IPS-NIHi11 (cell line): Measurements from ENCODE around the gene ZNF319.
"Not testable (repeated sequence)": the region's sequence is repeated elsewhere in the genome, so short reads cannot be mapped to it uniquely, and the experiment has no call there.

Experiments
- DNase-seq: peaks from one replicate; pipeline ENCODE4 v3.0.0; 2012; ENCODE audit warnings: mixed read lengths, low spot score

The ZNF319 gene

DNA sequence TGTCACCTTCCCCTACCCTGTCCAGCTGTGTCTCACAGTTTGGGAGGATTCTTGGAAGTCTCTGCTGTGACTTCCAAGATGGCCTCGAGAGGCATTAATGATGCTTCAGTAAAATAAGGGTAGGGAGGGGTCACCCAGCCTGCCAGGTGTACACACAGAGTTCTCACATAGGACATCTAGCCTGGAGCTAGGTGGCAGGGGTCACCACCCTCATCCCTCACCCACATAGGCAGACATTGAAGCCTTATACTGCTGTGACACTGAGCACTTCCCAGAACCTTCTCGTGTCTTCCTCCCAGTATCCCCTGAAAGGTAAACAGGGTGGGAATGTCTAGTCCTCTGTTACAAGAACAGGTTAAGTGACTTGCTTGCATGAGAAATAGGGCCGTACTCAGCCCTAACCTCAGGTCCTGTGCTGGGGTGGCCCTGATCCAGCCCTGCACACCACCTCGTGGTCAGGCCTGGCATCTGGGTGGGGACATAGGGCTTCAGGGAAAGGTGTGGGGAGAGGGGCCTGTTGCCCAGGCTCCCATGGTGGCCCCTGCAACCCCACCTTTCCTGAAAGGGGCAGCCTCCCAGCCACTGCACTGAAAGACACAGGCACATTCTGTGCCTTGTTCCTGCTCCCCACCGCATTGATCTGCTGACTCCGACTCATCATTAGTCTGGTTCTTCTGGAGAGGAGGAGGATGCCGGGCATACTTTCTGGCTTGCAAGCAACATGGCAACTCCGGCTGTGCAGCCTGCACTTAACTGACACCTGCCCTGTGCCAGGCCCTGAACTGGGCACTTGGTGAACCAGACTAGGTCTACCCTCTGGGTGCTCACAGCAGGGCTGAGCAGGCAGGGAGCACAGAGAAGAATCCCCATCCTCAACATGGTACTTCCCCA is 21.4 kb upstream of the ZNF319 start:
- no peak for DNase-seq

DNA sequence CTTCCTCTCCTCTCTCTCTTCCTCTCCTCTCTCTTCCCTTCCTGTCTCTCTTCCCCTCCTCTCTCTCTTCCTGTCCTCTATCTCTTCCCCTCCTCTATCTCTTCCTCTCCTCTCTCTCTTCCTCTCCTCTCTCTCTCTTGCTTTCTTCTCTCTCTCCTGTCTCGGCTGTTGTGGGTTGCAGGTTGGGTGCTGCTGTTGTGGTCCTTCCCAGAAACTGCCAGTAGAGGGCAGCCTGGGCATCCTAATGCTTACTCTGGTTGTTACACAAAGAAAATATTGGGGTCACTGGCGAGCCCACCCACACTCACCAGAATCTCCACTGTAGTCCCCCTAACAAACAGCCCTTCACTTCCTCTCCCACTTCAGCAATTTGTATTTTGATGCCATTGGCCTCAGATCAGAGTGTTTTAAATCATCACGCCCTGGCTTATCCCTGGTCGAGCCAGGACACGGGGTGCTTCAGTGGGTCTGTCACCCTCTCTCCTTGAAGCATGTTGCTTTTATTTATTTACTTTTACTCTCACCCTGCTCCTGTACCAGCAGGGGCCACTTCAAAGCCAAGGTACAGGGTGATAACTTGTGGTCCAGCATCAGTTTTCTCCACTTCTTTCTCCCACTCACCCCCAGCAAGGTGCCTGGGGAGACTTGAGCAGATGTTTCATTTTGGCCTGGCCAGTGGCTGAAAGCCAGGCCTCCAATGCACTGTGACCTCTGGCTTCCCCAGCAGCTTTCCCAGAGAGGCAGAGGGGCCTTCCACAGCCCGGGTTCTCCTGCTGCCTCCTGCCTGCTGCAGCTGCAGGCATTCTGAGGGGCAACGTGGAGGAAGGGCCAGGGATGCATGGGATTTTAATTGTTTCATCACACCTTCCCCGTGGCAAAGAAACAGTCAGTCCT is 20.4 kb upstream of the ZNF319 start:
- DNase-seq, result peak; percentile 53

DNA sequence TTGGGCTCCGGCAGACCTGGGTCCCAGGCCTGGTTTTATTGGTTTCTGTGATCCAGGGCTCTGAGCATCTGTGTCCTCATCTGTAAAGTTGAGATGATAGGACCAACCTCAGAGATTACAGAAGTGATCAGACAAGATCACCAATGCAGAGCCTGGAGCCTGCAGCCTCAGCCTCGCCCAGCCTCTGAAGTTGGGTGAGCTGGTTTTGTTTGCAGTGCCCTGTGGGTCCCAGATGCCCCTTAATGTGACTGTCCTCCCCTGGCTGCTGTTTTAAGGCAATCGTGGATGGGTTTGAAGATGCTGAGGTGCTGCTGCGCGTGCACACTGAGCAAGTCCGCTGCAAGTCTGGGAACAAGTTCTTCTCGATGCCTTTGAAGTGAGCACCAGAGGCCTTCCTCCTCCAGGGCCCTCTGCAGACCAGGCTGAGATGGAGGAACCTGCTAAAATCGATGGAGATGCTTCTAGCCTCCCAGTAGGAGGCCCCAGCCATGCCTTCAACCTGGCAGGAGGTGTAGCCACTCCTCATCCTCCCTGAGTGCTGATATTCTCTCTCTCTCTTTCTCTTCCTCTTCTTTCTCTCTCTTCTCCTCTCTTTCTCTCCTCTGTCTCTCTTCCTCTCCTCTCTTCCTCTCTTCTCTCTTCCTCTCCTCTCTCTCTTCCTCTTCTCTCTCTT is 19.5 kb upstream of the ZNF319 start:
- DNase-seq, result no peak

DNA sequence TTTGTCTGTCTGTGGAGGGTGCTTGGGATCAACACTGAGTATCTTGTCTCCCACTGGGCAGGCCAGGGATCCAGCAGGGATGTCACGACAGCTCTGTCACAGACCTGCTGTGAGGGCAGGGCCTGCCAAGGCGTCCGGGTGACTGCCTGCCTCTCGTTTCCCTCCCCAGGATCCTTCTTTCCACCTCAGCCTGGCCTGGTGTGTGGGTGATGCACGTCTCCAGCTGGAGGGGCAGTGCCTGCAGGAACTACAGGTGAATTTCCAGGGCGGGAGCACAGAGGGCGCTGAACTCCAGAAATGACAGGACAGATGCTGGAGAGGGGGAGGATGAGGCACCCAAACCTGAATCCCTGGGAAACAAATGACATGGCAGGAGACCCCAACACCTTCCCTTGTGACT is 18.3 kb upstream of the ZNF319 start:
- no peak for DNase-seq

DNA sequence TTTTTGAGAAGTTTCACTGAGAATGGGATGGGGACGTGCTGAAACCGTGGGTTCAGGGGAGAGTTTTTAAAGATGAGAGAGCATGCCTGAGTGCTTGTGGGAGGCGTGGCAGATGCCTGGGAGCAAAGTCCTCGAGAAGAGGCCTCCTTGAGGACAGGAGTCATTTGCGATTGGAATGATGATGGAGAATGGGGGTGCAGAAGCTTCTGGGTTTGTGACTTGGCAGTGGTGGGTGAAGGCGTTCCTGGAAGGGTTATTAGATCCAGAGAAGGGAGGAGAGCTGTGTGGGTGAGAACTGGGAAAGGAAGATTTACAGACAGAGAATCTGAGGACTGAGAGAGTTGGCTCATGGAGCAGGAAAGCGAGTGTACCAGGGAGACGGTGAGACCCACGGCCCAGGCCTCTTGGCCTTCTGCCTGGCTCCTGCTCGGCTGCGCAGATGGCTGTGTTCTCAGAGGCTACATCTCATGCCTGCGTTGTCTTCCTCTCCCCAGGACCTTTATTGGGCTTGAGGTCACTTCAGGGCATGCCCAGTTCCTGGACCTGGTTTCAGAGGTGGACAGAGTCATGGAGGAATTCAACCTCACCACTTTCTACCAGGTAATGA is 16.5 kb upstream of the ZNF319 start:
- DNase-seq, result no peak

DNA sequence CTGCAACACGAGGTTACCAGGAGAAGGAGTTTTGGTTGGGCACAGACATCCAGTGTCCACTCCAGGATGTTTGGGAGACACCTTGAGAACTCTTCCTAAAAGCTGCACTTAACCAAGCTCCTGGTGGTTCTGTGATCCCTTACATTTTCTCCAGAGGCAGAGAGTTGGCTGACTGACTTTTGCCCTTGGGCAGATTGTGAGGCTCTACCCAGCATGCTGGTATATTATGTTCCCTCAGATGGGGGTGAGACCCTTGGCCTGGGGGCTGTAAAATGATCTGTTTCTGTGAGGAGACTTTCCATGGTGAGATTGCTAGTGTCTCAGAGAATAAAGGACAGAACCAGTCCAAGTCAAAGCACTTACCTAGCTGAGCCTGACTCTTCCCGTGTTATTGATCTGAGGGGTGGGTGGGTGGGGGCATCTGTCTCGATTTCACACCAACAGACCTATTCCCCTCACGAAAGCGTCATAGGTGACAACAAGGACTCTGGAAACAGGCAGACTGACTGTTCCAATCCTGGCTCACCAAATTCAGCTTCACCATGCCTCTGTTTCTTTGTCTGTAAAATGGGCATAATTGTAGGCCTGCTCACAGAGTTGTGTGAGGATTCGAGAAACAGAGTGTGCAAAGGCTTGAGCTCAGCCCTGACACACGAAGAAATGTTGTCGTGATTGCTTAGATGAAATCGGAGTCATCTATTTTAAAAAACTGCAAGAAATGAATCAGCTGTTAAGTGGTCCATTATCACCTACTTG is 12.9 kb upstream of the ZNF319 start:
- no peak for DNase-seq

DNA sequence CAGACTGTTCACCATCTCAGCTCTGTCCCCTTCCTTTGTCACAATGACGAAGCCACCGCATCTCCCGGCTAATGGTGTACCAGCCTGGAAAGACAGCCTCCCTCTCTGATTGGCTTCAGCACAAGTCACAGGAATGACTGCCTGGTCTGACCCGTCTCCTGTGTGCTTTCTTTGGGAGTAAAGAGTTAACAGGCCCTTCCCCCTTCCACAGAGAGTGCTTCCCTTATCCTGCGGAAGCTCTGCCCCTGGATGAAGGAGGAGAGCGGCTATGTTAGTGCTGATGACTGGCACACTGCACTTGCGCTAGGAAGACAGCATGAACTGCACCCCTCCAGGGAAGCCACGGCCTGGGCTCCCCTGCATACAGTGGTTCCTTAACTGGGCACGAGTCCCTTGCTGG is 12.0 kb upstream of the ZNF319 start:
- no peak for DNase-seq

DNA sequence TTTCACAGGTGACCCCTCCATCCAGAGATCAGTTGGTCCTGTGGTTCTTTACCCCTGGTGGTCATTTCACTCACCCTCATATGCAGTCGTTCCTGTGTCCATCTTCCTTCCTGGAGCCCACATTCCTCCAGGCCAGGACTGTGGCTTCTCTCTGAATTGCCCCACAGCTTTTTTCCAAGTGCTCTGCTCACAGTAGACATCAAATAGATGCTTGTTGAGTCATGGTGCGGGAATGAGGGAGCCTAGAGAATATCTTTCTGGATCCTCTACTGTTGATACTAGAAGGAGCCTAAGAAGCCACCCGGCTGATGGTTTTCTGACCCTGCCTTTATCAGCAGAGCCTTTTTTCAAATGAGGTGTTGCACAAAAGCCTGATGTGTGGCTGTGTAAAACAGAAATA is 11.2 kb upstream of the ZNF319 start:
- DNase-seq, result no peak

DNA sequence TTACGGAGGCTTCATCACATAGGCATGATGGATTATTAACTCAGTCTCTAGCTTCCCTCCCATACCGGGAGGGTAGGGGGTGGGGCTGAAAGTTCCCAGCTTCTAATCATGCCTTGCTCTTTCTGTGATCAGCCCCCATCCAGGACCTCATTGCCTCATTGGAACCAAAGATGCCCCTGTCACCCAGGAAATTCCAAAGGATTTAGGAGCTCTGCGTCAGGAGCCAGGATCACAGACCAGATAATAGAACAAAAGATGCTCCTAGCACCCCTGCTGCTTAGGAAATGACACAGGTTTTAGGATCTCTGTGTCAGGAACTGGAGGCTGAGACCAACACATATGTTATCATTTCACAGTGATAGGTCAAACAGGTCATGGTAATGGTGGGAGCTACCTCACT is 10.4 kb upstream of the ZNF319 start:
- DNase-seq, result no peak

DNA sequence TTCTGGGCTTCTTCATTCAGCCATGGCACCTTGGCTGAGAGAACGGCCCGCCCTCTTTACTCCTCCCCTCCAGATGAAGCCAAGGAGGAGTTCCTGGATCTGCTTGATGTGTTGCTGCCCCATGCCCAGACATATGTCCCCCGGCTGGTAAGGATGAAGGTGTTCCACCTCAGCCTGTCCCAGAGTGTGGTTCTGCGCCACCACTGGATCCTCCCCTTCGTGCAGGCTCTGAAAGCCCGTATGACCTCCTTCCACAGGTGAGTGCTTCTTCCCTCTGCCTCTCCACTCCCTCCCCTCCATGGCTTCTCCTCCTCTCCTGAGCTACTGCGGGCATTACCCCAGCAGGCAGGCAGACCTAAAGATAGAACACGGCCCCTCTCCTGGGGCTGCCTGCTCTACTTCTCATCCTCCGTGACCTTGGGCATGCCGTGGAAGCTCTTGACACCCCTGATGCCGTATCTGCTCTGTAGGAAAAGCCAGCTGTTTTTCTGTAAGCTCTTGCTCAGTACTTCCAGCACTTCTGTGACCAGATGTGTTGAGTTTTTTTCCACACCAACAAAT is 9.5 kb upstream of the ZNF319 start:
- no peak for DNase-seq

DNA sequence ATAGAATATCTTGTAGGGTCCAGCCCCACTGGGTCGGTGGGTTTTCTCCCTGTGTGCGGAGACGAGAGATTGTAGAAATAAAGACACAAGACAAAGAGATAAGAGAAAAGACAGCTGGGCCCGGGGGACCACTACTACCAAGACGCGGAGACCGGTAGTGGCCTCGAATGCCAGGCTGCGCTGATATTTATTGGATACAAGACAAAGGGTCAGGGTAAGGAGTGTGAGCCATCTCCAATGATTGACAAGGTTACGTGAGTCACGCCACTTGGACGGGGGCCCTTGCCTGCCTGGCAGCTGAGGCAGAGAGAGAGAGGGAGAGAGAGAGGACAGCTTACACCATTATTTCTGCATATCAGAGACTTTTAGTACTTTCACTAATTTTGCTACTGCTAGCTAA is 4.3 kb upstream of the ZNF319 start:
- DNase-seq, result not testable (repeated sequence)

DNA sequence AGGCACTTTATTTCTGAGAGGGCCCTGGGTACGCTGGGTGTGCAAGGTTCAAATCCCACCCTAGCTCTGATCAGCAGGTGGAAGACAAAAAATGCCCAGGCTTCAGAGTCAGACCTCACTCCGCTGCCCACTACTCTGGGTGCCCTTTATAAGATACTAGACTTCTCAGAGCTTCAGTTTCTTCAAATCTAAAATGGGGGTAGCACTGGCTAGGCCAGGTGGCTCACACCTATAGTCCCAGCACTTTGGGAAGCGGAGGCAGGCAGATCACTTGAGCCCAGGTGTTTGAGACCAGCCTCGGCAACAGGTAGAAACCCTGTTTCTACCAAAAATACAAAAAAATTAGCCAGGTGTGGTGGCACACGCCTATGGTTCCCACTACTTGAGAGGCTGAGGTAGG is 2.5 kb upstream of the ZNF319 start:
- no peak for DNase-seq

DNA sequence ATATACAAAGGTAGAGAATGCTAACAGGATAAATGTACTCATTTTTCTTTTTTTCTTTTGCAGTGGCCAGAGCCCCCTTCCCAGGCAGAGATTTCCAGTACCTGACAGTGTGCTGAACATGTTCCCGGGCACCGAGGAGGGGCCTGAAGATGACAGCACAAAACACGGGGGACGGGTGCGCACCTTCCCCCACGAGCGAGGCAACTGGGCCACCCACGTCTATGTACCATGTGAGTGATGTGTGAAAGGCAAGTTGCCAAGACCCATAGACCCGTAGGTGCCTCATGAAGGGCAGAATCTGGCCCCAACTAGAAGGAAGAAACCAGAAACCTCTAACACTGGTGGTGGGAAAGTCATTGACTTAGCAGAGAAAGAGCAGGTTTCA is 1.9 kb upstream of the ZNF319 start:
- DNase-seq, result no peak

DNA sequence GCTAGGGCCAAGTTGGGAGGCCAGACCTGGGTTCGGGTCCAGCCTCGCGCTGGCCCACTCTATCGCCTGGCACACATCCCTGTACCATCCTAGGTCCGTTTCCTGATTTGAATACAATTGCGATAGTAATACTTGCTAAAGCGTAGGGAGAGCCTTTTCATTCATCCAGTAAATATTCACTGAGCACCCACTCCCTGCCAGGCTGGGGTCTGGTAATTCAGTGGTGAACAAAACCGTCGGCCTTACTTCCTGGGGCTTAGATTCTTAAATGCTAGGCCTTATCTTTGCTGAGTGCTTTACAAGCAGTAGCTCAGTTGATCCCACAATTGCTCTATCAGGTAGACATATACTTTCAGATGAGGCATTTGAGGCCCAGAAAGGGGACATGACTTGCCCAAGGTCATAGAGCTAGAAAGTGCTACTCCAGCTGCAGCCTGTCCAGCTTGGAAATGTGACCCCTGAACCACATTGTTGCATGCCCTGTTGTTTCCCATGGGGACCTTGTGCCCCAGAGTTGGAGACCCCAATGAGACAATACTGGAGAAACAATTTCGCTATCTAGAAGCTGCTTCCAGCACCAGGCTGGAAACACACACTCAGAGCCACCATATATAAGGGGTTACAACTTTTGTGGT is 1.4 kb upstream of the ZNF319 start:
- no peak for DNase-seq

DNA sequence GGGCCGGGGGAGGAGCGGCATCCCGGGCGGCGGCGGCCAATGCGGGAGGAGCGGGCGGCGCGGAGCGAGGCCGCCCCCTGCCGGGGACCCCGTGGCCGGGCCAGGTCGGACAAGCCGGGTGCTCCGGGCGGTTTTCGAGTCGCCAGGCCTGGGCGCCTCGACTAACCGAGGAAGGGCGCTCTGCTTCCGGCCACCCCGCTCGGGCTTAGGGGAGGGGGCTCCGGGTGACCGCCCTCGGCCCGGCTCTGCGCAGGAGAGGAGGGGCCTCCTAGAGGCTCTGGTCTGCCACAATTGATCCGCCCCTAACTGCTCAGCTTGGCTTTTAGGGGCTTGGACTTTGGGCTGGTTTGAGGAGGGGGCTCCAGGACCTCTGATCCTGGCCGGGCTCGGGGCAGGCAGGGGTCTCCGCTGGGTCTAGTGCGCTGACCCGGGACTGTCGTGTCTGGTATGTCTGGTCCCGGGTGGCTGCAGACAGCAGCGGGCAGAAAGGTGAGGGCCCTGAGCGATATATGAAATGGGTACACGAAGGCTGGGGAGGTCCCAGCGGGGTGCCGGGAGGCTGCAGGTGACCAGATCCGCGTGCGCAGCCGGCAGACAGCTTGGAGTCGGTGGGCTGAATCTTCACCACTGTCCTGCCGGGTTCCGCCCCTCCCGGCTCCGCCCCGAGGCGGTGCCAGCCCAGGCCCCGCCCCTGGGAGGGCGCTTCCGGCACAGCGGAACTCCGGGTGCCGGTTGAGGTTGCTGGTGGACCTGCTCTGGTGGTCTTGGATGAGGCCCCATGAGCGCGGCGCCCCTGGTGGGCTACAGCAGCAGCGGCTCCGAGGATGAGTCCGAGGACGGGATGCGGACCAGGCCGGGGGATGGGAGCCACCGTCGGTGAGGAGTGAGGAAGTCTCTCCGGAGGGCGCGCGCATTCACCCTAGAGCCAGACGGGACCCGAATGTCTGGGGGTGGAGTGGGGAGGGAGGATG is 519 bp upstream of the ZNF319 start, which contains the start of gene USB1:
USB1 (plus strand) TSS at position 702 of the 971 bp plus-strand sequence; CDS start at position 779, 77 bp downstream.
- DNase-seq, result peak; percentile 97

DNA sequence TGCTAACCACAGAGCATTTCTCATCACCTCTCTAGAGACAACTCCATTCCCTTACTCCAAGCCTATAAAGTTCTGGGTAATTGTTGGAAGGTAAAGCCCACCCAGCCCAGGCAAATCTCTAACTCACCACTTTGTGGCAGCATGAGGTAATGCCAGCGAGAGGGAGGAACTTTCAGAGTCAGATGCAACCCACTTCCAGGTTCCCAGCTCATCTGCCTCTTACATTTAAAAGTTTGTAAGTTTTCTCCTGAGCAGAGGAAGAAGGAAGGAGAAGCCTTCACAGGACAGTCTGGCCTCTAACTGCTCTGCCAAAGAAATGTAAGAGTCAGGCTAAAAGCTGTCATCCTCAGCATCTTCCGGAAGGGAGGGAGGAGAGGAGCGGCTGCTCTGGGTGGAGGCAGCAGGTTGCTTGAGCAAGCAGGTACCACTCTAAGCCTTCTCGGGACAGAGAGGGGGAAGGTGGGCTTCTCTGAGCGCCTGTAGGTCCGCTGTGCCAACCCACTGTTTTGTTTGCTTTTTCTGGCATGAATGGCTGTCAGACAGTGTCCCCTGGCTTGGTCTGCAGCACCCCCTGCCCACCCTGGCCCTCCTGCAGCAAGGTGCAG is 1.0 kb downstream of the ZNF319 start:
- DNase-seq, result no peak

DNA sequence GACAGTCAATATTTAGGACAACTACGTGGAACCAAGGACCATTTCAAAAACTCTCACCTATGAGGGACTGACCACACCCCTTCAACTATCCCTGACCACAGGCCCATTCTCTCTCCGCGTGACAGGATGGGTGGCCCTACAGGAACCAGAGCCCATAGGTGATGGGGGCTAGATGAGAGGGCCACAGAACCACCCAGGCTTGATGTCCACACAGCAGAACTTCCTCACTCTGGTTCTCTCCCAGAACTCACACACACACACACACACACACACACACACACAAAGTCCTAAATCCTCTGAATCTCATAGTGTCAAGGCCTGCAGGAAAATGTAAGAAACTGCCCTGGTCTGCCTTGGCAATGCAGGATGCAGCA is 1.5 kb downstream of the ZNF319 start:
- DNase-seq, result no peak

DNA sequence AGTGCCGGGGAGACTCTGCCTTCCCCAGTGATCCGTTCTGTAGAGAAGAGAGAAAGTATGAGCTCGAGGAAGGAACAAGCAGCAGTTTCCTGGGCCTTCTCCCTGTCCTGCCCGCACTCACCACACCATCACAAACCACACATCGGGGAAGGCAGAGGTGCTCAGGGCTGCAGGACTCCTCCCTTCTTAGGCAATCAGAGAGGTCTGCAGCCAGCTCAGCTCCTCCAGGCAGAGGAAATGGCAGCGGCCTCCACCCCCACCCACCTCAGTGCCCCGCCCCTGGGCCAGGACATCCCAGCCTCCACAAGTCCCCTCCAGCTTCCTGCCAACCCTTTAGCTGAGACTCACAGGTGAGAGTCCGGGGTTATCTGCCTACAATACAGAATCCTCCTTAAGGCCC is 2.0 kb downstream of the ZNF319 start:
- DNase-seq, result no peak
